Activated naive CD4-positive, alpha-beta T cell treated with anti-CD3 and anti-CD28 coated beads, Interleukin-2, amount 50 U/mL, for 24 hours (primary cell): ENCODE results near the gene AGBL4.

Source experiments
- H3K27ac Mint-ChIP-seq: one replicate; pipeline ENCODE4 v1.8.0; 2021; ENCODE audit warnings: mild to moderate bottlenecking, mixed read lengths
- H3K27me3 Mint-ChIP-seq: one replicate; pipeline ENCODE4 v1.8.0; 2021; ENCODE audit warnings: mixed read lengths
- H3K36me3 Mint-ChIP-seq: one replicate; pipeline ENCODE4 v1.8.0; 2021; ENCODE audit warnings: mixed read lengths
- H3K4me1 Mint-ChIP-seq: one replicate; pipeline ENCODE4 v1.8.0; 2021; ENCODE audit warnings: mixed read lengths
- H3K4me3 Mint-ChIP-seq: one replicate; pipeline ENCODE4 v1.8.0; 2021; ENCODE audit warnings: mild to moderate bottlenecking, mixed read lengths
- H3K9me3 Mint-ChIP-seq: one replicate; pipeline ENCODE4 v1.8.0; 2021; ENCODE audit warnings: mixed read lengths

The AGBL4 gene

DNA sequence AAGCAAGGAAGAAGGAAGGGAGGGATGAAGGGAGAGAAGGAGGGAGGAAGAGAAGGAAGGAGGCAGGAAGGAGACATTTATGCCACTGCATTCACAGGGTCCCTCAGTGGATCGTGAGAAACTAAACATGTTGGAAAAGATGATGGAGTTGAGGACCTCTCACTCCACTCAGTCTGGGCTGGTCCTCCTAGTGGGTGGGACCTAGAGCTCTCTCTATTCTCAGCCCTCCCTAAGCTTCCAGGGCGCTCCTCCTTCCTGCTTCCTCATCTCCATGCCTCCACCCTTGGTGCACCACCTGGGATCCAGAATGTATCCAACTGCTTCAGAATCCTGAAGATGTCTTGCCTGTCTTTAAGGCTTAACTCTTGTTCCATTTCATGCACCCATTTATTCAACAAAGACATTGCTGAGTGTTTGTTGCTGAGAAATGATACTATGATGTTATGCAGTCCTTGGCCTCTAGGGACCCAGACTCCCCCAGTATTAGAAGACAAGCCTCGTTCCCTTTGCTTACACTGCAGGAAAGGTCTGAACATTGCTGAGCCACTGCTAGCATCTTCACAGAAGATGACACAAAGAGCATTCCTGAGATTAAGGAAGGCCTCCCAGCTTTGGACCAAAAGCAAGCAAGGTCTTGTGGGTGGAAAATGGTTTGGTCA, 1335.5 kb downstream of the AGBL4 start:
- Mint-ChIP-seq H3K4me3 (no peak overlapping the region), H3K4me1 (no peaks in the 10 kb centered on the region), H3K27me3 (no peaks in the 10 kb centered on the region), H3K27ac (no peak overlapping the region), H3K9me3 (no peaks in the 10 kb centered on the region), H3K36me3 (no peaks in the 10 kb centered on the region)

DNA sequence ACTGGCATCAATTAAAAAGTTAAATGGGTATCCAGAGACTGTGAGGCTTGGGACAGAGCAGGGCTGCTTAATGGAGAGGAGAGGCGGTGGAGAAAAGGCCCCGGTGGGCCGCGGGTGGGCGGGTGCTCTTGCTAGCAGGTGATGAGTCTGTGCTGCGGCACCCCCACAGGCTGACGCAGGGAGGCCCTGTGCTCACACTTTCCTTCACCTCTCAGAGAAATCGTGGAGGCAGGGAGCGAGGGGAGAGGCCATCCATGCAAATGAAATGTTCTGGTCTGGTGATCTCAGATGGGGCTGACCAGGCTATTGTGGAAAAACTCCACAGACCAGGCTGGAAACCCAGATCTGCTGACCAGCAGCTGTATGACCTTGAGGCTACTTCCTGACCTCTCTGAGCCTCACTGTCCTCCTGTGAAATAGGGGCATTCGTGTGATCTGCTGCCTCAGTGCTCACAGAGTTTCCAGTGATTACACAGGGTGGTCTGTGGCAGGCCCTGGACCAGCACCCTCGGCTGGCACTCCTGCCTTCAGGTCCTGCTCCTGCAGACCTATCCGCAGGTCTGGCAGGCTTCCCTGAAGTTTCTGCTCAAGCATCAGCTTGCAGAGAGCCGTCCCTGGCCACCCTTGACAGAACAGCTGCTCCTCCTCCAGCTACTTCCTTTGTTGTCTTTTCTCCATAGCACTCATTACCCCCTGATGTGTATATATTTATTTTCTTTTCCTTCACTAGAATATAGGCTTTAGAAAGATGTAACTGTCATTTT, 1336.3 kb downstream of the AGBL4 start:
- Mint-ChIP-seq H3K27ac (no peak overlapping the region), H3K4me3 (no peak overlapping the region), H3K27me3 (no peaks in the 10 kb centered on the region), H3K4me1 (no peaks in the 10 kb centered on the region), H3K9me3 (no peaks in the 10 kb centered on the region), H3K36me3 (no peaks in the 10 kb centered on the region)

DNA sequence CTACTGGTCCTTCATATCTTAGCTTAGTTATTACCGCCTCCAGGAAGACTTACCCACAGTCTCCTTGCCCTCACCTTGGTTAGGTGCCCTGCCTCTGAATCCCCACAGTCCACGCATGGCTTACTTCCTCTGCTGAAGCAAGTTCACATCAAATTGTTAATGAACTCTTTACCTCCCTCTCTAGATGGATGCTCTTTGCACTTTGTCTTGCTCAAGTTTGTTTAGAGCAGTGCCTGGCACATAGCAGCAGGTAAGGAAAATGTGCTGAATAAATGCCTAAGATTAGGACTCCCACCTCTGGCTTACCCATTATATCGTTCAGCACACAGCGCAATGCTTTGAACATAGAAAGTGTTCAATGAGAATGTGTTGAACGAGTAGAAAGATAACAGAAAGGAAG, 1337.6 kb downstream of the AGBL4 start:
- Mint-ChIP-seq H3K36me3 (no peaks in the 10 kb centered on the region), H3K9me3 (no peaks in the 10 kb centered on the region), H3K4me1 (no peaks in the 10 kb centered on the region), H3K4me3 (no peak overlapping the region), H3K27ac (no peak overlapping the region), H3K27me3 (no peaks in the 10 kb centered on the region)

DNA sequence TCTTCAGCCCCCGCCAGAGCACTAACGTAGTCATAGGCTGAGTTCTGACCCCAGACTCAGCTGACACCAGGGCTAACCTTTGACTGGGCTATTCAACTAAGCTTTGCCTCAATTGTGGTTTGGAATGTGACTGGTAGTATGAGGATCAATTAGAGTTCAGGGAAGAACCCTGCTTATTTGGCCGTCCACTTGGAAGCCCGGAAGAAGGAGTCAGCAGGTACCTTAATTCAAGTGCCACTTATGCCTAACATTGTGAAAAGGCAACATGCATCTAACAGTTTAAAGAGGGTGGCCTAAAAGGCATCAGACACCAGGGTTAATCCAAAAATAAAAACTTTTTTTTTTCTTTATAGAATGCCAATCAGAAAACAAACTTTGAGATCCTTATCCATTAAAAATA, 1339.4 kb downstream of the AGBL4 start:
- Mint-ChIP-seq H3K4me1 (no peaks in the 10 kb centered on the region), H3K27ac (no peak overlapping the region), H3K36me3 (no peaks in the 10 kb centered on the region), H3K4me3 (no peak overlapping the region), H3K9me3 (no peaks in the 10 kb centered on the region), H3K27me3 (no peaks in the 10 kb centered on the region)

DNA sequence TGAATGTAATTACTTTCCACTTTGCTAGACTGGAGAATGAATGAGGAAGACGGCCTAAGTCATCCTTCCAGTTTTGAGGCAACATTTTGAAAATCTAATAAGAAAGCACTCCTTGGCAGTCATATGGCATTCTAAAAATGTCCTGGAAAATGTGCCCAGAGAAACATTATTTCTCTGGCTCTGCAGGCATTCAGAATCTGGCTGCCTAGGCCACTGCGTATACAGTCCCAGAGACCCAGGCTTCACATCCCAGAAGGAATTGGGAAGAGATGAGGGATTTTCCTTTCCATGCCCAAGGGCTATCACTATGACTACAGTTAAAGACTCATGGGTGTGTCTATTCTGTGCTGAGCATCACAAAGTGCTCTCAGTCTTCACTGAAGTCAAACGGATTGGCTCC, 1339.9 kb downstream of the AGBL4 start:
- Mint-ChIP-seq H3K9me3 (no peaks in the 10 kb centered on the region), H3K36me3 (no peaks in the 10 kb centered on the region), H3K27ac (no peak overlapping the region), H3K4me1 (no peaks in the 10 kb centered on the region), H3K27me3 (no peaks in the 10 kb centered on the region), H3K4me3 (no peak overlapping the region)

DNA sequence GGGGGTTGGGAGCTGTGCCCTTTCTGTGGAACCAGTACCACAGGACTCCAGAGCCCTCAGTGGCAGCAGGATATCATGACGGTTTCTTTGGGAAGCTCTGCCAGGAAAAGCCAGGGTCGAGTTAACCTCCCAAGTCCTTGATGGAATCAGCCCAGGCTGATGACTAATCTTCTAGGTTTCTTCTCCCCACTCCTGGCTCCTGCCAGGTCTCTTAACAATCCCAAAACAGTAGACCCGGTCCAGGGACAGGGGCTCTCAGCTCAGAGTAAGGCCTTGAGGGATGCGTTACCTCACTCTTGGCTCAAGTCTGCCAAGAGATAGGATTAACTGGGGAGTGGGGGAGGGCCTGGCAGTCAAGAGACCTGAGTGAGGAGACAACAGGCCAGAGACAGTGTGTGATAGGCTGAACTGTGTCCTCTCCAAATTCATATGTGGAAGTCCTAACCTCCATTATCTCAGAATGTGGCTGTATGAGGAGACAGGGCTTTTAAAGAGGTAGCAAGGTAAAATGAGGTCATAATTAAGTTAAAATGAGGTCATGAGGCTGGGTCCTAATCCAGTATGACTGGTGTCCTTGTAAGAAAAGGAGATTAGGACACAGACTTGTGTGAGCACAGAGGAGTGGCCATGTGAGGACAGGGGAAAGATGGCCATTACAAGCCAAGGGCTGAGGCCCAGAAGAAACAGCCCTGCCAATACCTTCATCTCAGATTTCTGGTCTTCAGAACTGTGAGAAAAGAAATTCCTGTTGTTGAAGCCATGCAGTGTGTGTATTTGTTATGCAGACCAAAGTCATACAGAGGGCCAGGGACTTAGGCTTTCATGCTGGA, 1342.1 kb downstream of the AGBL4 start:
- H3K27ac Mint-ChIP-seq: no peak overlapping the region
- no peaks in the 10 kb centered on the region for H3K9me3 Mint-ChIP-seq
- H3K4me3 Mint-ChIP-seq: no peak overlapping the region
- no peaks in the 10 kb centered on the region for H3K27me3 Mint-ChIP-seq
- H3K4me1 Mint-ChIP-seq: no peaks in the 10 kb centered on the region
- H3K36me3 Mint-ChIP-seq: no peaks in the 10 kb centered on the region

- Mint-ChIP-seq H3K36me3 (no peaks in the 10 kb centered on the region), H3K4me1 (no peaks in the 10 kb centered on the region), H3K4me3 (no peak overlapping the region), H3K27me3 (no peaks in the 10 kb centered on the region), H3K27ac (no peak overlapping the region), H3K9me3 (no peaks in the 10 kb centered on the region)
Measured at GRCh38 chr1:48680411-48681035, 1343.2 kb downstream of the AGBL4 start.

DNA sequence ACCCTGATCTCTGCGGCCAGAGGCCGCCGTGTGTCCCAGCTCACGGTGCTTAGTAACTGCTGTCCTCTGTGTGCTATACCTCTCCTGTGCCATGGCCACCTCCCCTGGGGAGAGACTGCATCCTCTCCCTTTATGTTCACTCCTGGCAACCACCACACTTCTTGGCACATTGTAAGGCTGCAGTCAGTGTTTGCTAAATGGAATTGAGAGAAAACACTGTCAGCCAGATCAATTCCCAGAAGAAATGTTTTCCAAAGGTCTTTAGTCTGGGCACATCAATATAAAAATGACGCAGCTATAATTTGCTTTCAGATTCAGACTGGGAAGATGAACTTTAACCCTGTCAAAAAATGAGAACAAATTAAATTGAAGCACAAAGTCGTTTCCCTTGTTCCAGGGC, 1343.9 kb downstream of the AGBL4 start:
- no peaks in the 10 kb centered on the region for H3K9me3 Mint-ChIP-seq
- no peaks in the 10 kb centered on the region for H3K36me3 Mint-ChIP-seq
- no peak overlapping the region for H3K27ac Mint-ChIP-seq
- no peaks in the 10 kb centered on the region for H3K27me3 Mint-ChIP-seq
- H3K4me3 Mint-ChIP-seq: no peak overlapping the region
- no peaks in the 10 kb centered on the region for H3K4me1 Mint-ChIP-seq

DNA sequence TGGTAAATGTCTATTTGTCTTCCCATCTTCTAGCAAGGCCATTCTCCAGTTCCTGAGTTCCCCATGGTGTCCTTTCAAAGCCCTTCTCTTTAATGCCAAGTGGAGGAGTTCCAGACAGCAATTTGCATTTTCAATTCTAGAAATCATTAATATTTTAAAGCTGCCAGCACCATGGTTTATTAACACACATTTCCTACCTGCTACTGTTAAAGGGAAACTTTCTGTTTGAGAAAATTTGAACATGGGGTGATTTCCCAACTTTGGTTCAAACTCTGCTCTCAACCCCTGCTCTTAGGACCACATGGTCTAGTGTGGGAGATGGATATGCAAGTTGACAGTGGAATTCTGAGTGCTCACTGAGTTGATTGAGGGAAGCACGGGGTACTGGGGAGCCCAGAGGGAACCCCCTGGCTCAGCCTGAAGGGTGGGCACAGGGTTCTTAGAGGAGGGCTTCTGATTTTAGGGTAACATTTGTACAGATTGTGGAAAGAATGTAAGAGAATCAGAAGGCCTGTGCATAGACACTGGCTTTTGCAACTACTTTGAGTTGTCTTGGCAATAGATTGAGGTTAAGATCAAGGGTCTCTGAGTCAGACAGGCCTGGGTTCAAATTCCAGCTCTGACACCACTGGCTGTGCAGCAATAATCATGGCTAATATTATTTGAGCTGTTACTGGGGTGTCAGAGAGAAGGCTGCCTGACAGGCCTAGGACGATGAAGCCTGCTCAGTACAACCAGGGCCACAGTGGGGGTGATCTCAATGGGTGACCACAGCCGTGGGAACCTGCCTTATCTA, 1344.8 kb downstream of the AGBL4 start:
- Mint-ChIP-seq H3K9me3 (no peaks in the 10 kb centered on the region), H3K4me3 (no peak overlapping the region), H3K36me3 (no peaks in the 10 kb centered on the region), H3K27me3 (no peaks in the 10 kb centered on the region), H3K4me1 (no peaks in the 10 kb centered on the region), H3K27ac (no peak overlapping the region)

DNA sequence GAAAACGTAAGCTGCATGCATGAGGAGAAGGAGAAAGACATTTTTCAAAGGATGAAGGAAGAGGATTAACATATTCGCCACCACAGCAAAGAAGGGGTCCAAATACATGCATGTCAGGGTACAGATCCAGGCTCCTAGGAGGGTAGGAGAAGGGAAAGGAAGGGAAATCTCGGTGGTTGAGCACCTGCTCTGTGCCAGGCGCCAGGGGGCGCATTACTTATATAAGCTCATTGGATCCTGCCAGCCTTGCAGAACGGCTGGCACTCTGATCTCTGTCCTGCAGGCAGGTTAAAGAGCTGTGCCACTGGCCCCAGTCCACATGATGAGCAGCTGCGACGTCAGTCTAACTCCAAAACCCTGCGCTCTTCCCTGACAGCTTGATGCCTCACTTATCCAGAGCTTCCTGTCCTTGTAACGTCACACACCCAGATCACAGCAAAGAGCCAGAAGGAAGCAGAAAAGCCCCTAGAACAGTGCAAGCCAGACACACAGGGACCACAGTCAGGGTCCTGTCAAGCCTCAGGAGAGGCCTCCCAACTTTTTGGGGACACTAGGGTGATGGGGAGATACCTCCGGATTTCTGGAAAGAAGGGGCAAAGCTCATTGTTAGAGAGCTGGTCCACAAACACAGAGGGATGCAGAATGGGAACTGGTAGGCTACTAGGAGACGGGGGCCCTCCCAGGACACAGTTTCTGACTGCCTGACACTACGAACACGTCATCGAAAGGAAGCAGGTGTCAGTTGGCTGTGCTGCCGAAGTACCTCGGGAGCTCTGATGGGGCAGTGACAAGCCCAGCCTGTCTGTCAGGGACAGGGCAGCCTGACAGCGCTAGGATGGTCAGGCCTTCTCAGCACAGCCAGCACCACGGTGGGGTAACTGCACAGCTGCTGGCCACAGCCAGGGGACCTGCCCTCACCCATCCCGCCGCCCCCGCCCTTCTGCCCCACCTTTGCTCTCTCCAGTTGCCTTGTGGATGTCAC, 1346.2 kb downstream of the AGBL4 start:
- no peak overlapping the region for H3K27ac Mint-ChIP-seq
- no peak overlapping the region for H3K4me3 Mint-ChIP-seq
- H3K27me3 Mint-ChIP-seq: no peaks in the 10 kb centered on the region
- H3K36me3 Mint-ChIP-seq: no peaks in the 10 kb centered on the region
- H3K9me3 Mint-ChIP-seq: no peaks in the 10 kb centered on the region
- H3K4me1 Mint-ChIP-seq: no peaks in the 10 kb centered on the region

GRCh38 chr1:48676822-48677221, 1346.9 kb downstream of the AGBL4 start:
- no peaks in the 10 kb centered on the region for H3K4me1 Mint-ChIP-seq
- no peak overlapping the region for H3K4me3 Mint-ChIP-seq
- no peaks in the 10 kb centered on the region for H3K27me3 Mint-ChIP-seq
- no peaks in the 10 kb centered on the region for H3K36me3 Mint-ChIP-seq
- H3K9me3 Mint-ChIP-seq: no peaks in the 10 kb centered on the region
- H3K27ac Mint-ChIP-seq: no peak overlapping the region

DNA sequence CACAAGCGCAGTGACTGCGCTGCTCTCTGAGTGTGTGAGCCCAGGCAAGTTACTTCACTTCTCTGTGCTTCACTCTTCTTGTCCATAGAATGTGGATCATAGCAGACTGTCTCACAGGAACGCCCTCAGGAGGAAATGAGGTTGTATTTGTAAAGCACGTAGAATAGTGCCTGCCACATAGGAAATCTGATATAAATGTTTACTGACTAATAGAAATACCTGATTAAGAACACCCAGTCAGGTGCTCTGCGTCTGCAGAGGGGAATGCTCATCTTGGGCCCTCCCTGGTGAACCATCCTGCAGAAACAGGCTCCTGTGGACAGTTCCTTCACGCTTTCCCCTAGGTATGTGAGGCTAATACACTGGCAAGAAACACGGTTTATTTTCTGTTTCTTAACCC, 1347.4 kb downstream of the AGBL4 start:
- Mint-ChIP-seq H3K36me3 (no peaks in the 10 kb centered on the region), H3K4me1 (no peaks in the 10 kb centered on the region), H3K4me3 (no peak overlapping the region), H3K27me3 (no peaks in the 10 kb centered on the region), H3K9me3 (no peaks in the 10 kb centered on the region), H3K27ac (no peak overlapping the region)

DNA sequence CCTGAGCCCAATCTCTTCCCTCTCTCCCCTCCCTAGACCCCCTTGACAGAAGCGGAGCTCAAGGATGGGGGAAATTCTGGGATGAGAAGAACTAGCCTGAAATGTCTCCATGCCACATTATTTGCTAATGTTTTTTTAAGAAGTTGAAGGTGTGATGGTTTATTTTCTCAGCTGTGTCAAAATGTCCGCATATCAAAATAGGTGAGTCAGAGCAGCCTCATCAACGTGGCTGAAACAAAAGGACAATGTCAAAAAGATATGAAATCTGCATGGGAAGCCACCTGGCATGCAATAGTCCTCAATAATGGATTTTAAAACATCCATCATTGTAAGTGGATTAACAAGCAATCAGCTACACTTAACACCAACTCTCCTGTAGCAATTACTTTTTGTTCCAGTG, 1348.5 kb downstream of the AGBL4 start:
- Mint-ChIP-seq H3K4me3 (no peak overlapping the region), H3K4me1 (no peaks in the 10 kb centered on the region)

DNA sequence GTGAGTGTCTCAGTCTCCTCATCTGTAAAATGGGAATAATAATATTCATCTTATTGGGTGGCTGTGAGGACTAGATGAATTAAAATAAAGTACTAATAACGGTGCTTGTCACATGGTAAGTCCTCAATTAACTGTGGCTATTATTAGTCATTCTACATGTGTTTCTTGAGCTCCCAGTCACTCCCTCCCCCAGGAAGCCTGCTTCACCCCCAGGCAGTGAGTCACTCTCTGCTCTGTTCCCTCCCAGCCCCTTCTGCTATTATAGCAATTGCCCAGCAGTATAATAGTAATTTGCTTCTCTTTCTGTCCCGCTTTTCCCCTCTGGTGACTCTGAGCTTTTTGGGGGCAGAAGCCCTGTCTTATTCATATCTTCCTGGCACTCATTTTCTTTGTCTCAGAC, 1349.1 kb downstream of the AGBL4 start:
- Mint-ChIP-seq H3K4me1 (no peaks in the 10 kb centered on the region), H3K9me3 (no peaks in the 10 kb centered on the region), H3K4me3 (no peak overlapping the region), H3K27me3 (peaks cover 2% of the 10 kb centered on the region), H3K27ac (no peak overlapping the region), H3K36me3 (no peaks in the 10 kb centered on the region)

More for the DNA sequence above, 1348.5 kb downstream of the AGBL4 start:
- Mint-ChIP-seq H3K27me3 (no peaks in the 10 kb centered on the region), H3K36me3 (no peaks in the 10 kb centered on the region), H3K27ac (no peak overlapping the region), H3K9me3 (no peaks in the 10 kb centered on the region)
